ENCODE results near the gene TAS2R41.

TAS2R41 gene, protein sequence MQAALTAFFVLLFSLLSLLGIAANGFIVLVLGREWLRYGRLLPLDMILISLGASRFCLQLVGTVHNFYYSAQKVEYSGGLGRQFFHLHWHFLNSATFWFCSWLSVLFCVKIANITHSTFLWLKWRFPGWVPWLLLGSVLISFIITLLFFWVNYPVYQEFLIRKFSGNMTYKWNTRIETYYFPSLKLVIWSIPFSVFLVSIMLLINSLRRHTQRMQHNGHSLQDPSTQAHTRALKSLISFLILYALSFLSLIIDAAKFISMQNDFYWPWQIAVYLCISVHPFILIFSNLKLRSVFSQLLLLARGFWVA

DNA sequence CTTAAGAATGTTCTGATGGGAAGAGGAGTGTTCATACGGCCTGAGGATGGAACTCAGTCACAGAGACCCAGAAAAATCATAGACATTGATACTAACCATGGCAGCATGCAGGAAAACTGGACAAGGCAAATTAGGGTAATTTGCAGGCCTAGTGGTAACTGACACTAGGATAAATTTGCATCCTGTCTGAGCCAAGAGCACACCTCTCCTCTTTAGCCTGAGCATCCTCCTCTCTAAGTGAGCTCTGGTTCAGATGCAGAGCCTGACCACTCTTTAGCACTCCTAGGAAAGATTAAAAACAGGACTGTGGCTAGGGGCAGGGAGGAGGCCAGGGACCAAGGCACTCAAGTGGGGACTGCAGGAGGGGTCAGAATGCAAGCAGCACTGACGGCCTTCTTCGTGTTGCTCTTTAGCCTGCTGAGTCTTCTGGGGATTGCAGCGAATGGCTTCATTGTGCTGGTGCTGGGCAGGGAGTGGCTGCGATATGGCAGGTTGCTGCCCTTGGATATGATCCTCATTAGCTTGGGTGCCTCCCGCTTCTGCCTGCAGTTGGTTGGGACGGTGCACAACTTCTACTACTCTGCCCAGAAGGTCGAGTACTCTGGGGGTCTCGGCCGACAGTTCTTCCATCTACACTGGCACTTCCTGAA, at the start of gene TAS2R41:
Gene TAS2R41, plus strand, starts transcription at position 373 of the 650 bp plus-strand sequence. Its CDS starts 0 bp downstream, at position 373.
- DNase-seq (ENCODE audit: low spot score) = no peak

DNA sequence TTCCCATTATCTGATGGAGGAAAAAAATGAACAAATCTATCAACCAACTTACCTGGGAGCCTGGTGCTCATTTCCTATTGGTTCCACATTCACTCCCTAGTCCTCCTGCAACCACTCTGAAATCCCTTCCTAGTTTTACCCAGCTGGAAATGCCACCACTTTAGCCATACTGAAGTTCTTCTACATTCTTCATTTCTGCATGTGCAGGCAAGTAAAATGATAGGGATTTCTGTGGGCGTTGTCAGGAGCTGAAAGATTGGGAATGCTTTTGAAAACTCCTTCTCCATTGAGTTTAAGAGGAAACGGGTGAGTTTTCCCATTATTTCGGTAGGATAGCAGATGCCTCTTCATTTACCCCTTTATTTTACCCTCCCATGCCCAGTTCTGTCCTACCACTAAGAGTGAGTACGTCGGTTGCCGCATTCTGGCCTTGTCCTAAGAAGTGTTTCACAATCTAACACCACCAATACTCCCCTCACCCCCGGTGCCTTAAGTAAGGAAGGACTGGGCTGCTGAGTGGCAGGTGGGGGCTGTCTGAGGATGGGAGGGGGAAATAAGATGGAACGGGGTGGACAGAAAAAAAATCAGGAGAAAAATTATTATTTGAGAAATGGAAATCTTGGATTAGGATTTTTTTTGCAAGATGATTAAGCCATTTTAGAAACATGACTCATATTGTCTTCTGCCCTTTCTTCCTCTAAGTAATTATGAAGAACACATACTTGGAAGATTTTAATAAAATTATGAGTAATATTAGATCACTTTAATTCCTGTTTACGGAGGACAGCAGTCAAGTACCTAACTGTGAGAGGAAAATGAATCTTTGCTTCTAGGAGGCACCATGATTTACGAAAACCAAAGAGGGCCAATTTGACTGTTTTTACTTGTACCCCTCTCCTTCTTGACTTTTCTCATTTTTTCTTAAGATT, 47.6 kb upstream of the TAS2R41 start:
- DNase-seq (ENCODE audit: low spot score) = no peak

DNA sequence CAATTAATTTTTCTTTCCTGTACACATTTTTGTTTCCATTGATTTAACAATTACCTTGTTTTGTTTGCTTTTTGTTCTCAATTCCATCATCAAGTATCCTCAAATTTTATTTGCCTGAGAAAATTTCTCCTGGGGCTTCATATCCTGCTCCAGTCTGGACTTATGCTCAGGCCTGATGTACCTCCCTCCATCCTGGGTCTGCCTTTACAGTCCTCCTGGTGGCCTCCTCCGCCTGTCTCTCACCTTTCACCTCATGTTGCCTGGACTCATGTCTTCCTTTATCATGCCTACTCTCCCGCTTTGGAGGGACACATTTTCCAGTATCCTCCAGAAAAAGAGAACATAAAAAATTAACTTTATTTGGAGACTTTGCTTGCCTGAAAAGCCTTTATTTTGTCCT, 46.6 kb upstream of the TAS2R41 start:
- no peak for DNase-seq (ENCODE audit: low spot score)

DNA sequence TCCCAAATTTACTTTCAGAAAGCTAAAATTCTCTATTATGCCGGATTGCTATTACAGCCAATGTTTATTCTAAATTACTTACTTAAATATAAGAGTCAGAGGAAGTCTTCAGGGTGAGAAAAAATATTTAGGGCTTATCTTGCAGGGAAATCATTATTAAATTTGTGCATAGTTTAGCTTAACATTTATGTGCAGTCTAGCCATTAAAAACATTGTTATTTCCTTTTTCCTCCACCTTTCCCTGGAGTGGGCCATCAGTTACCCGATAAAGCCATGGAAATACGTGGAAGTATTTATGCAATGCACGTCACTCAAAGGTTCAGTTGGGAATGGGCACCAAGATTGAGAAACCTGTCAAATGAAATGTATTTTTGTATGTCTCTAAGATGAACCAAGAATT, 43.9 kb upstream of the TAS2R41 start:
- no peak for DNase-seq (ENCODE audit: low spot score)

DNA sequence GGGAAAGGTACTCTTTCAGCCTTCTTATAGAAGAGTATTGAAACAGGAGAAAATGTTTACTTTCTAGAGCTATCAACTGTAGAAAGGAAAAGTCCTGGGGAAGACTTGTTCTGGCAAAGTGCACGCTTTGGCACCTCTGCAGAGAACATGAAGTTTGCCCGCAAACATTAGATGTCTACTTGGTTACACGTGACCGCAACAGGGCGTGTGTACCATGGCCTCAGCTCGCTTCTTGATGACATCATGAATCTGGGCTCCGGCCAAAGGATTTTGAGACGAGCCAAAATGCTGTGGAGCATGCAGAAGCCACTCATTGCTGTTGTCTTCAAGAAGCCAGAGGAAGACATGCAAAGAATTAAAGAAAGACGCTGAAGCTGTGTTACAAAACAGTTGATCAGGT, 43.0 kb upstream of the TAS2R41 start:
- peak; percentile 83 for DNase-seq (ENCODE audit: low spot score)

DNA sequence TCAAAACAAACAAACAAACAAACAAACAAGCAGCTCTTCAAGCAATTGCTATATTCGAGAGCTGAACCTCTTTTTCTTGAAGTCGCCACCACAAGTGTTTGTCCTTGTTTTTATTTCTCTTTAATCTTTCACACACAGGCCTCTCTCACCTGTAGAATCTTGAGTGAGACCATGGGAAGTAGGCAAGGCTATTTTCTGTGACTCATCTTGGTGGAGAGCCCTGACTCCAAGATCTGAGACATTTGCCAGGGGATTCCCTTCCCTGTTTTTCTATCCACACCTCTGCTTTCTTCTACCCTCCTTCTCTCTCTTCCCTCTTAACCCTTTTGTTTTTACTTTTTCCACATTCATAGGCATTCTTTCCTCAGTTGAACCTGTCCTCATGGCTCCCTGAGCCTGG, 42.4 kb upstream of the TAS2R41 start:
- DNase-seq (ENCODE audit: low spot score) = no peak

DNA sequence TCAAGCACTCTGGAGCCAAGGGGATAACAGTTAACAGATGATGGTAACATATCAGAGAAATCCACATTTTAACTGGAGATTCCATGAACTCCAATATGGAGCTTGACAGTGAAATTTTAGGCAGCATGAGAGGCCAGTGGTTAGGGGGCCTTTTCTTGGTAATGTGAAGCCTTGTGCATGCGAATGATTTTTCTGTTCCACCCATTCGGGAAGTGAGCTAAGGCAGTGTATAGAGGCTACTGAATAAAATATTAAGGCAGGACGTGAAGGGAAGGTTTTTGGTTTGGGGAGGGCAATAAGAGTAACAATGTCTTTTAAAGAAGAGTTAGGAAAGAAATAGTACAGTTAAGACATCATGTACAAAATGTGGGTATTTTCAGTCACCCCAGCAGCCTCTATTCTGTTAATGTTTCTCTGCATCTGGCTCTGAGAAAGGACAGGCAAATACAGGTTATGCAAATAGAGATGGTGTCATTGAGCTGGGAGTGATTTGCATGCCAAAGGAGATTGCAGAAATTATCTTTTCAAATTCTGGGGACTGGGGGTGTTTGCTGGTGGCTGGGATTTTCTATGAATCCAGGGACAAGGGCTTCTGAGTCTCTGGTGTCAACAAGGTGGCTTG, 41.2 kb upstream of the TAS2R41 start:
- DNase-seq (ENCODE audit: low spot score) = no peak

DNA sequence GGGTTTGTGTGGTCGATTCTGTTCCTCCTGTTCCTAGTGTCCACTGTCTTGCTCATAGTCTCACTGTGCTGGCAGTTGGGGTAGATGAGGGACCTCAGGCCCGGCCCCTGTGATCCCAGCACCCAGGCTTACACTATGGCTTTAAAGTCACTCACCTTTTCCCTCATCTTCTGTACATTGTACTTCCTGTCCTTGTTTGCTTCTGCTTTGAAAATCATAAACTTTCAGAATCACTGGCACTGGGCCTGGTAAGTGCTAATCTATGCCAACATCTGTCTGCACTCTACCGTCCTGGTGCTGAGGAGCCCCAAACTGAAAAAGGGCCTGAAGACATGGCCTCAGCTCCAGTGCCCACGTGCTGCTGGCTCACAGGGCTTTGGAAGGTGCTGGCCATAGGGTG, 40.1 kb upstream of the TAS2R41 start:
- DNase-seq (ENCODE audit: low spot score) = no peak

DNA sequence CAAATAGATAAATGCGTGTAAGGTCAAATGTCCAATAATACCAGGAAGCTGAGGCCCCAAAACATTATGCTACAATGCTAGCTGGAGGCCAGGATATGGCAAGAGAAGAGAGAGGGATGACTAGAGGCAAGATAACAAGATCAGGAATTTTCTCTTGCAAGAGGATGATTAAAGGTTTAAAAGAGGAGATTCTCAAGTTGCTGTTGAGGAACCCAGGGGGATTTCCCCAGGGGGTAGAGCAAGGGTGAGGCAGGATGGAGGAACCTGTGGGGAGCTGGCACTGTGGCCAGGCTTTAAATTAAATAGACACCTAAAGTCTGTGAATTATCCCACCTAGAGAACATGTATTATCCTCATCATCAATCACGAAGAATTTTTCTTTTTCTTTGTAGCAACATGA, 37.8 kb upstream of the TAS2R41 start:
- no peak for DNase-seq (ENCODE audit: low spot score)

DNA sequence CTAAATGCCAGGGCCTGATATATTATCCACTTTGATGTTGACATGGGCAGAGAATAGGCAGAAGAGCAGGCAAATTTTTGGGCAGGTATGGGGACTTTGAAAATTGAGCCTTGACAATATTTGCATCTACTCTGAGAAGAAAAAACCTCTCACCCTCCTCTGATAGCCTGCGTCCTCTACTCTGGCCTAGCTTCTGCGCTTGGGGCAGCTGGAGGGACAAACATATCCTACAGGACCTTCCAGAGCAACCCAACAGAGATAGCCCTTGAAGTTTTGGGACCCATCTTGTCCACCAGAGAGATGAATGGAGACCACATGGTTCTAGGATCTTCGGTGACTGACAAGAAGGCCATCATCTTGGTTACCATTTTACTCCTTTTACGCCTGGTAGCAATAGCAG, 34.5 kb upstream of the TAS2R41 start, which contains the start of gene TAS2R60:
Gene TAS2R60, plus strand, starts transcription at position 301 of the 400 bp plus-strand sequence. Its CDS starts 0 bp downstream, at position 301.
- no peak for DNase-seq (ENCODE audit: low spot score)

DNA sequence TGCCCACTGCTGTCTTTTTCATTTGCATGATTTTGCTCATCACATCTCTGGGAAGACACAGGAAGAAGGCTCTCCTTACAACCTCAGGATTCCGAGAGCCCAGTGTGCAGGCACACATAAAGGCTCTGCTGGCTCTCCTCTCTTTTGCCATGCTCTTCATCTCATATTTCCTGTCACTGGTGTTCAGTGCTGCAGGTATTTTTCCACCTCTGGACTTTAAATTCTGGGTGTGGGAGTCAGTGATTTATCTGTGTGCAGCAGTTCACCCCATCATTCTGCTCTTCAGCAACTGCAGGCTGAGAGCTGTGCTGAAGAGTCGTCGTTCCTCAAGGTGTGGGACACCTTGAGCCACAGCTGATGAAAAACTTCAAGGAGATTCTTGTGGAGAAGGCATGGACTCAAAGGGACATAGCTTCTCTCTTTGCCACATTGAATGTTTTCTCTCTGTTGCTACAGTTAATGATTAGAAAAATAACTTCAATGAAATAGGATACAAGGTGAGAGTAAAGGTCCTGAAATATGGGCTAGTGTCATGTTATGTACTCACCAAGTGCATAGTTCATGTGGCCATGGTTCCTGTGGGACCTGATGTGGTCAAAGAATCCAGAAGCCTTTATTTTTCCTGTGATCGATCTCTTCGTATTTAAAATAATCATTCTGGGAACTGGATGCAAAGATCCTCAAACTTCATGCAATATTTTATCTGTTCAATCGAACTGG, 33.5 kb upstream of the TAS2R41 start:
- no peak for DNase-seq (ENCODE audit: low spot score)

DNA sequence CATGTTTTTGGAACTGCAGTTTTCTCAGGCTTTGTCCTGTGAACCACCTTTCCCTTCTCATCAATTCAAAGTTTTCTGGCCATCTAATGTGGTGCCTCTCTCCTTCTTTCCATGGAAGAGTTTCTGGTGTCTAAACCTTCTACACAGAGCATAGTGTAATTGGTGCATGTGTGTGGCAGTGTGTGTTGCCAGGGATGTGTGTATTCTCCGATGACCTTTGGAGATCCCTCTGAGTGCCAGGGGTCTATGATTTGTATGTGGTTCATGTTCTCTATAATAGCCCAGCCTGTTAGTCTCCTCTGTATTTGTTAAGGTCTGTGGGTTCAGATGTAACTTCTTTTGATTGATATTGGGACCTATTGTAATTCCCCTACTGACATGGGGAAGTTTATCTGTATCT, 32.9 kb upstream of the TAS2R41 start:
- no peak for DNase-seq (ENCODE audit: low spot score)

DNA sequence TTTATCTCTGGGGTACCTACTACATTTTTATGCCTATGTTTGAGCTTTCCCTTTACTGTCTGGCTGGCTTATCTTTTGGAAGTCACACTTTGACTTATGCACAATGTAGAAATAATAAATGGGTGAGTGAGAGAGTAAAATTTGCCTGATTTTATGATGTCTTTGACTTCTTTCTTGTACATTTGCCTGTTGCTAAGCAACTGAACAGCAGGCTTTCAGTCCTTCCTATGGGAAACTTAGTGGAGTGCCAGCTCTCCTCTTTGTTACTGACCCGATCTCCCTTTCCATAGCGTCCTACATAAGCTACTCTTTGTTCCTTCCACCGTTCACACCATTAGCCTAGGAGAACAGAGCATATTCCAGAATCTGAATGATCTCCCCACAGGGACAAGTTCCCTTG, 30.2 kb upstream of the TAS2R41 start:
- no peak for DNase-seq (ENCODE audit: low spot score)

DNA sequence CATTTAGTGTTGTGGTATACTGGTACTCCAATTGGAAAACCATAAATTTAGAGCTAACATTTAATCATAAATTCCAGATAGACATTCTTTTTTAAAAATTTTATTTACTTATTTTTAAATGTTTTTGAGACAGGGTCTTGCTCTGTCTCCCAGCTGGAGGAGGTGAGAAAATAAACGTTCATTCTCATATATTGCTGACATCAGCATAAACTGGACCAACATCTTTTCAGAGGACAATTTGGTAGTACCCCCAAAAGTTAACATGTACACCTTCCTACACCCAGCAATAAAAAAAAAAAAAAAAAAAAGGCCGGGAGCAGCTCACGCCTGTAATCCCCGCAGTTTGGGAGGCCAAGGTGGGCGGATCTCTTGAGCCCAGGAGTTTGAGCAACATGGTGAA, 29.2 kb upstream of the TAS2R41 start:
- DNase-seq (ENCODE audit: low spot score) = no peak

DNA sequence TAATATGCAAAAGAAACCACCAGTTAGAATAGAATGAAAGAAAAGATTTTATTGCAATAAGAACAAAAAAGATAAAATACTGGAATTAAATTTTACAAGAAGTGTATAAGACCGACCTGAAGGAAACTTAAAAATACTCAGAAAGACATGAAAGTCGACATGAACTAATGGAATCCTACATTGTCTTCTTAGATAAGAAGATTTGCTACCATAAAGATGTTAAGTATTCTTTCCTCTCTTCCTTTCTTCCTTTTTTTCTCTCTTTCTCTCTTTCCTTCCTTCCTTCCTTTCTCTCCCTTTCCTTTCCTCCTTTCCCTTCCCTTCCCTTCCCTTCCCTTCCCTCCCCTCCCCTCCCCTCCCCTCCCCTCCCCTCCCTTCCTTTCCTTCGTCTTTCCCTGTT, 27.9 kb upstream of the TAS2R41 start:
- DNase-seq (ENCODE audit: low spot score) = no peak

DNA sequence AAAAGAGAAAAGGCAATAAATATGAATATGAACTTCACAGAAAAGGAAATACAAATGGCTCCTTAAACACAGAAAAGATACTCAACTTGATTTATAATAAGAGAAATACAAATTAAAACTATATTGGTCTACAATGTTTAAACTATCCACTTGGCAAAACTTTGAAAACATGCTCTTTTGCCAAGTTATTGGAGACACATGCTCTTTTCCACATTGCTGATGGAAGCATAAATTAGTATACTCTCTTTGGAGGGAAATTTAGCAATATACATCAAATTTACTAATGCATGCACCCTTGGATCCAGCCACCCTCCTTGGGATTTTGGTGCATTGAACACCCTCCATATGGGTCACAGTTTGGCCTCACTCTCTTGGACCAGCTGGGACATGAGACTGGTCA, 26.6 kb upstream of the TAS2R41 start:
- DNase-seq (ENCODE audit: low spot score) = no peak

DNA sequence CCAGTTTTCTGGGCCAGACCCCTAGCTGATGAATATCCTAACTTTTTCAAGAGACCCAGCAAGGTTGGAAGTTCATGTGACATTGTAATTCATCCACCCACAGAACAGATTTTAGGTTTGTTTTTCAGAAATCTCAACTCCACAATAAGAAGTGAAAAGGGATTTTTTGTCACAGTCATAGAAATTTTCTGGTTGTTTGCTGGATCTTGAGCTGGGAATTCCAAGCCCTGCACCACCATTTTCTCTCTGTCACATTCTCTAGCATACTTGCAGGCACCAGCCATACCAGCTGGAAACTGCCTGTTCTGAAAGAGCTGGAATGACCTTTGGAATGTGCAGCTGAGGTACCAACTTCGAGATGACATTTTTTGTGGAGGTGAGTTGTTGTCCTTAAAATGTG, 25.9 kb upstream of the TAS2R41 start:
- no peak for DNase-seq (ENCODE audit: low spot score)

DNA sequence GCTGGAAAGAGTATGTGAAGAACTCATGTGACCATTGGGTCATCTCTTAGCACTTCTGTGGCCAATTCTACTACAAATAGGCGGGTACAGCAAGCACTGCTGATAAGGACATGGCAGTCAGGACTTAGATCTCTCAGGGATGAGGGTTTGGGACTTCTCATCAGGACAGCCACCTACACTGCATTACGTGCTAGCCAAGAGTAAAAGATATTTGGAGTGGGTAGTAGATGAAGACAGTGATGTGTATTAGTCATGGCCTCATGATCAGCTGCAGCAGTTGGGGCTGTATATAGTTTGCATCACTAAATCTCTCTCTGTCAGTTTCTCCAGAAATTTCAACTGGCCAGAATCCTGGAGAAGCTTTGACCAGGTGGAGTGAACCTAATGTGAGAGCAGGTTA, 25.2 kb upstream of the TAS2R41 start:
- DNase-seq (ENCODE audit: low spot score) = no peak

DNA sequence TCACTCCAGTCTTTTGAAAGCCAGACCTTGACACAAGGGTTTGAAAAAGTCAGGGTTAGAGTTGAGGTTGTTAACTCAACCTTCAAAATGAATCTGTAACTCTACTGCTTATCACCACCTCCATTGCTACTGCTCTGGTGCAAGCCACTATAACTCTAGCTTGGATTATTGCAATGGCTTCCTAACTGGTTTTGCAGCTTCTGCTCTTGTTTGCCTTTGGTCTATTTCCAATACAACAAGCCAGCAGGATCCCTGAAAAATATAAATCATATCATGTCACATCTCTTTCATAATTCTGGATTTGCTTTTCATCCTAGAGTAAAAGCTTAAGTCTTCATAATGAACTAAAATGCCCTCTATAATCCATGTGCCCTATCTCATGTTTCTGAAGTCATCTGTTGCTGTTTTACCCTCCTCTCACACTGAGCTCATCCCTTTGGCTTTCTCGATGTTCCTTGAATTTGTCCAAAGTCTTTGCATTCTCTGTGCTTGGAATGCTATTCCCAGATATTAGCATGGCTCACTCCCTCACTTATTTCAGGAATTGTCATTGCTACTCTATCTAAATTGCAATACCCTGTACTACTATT, 23.5 kb upstream of the TAS2R41 start:
- DNase-seq (ENCODE audit: low spot score) = peak; percentile 27

DNA sequence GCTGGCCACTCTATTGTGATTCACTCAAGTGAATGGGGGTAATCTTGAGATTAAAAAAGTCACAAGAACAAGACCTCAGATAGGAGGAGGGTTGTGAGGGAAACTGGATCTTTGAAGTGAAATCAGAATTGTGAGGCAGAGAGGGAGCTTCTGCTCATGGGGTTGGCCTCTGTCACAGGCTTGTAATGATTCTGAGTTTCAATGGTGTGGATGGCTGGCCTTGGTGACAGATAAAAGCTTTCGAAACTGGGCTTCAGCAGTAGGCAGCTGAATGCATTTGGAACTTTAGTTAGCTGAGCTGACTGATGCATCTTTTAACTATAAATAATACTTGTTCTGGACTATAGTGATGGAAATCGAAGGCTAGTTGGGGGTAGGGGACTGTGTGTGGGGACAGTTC, 22.2 kb upstream of the TAS2R41 start:
- no peak for DNase-seq (ENCODE audit: low spot score)

DNA sequence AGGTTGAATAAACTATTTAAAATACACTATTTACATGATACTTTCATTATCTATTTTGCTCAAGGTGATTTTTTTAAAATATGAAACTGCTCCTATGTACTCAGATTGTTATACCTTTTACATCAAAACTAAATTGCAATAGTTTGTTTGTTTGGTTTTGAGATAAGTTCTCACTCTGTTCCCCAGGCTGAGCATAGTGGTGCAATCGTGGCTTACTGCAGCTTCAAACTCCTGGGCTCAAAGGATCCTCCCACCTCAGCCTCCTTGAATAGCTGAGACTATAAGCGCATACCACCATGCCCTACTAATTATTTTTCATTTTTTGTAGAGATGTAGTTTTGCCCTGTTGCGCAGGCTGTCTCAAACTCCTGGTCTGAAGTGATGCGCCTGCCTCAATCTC, 21.7 kb upstream of the TAS2R41 start:
- no peak for DNase-seq (ENCODE audit: low spot score)
